IMR-90 (cell line): ENCODE results near the gene STOML1. TPM values are rescaled to one million over a fixed set of nuclear protein-coding genes. Genes with fewer than 3 reads are reported as not detected.

Source experiments
- ATAC-seq: fragments of 200-7000 bp; cut with Tn5 transposase; 2 replicates; pipeline ENCODE4 v1.9.1; 2020; ENCODE audit warnings: low read depth, mild to moderate bottlenecking, moderate library complexity
- BruUV-seq: library from RNA; stranded (reverse); fragments of 400-500 nt; replicated peaks from 2 replicates; lab custom pipeline; 2021; lab: Mats Ljungman, UMichigan
- CTCF ChIA-PET: fragments of 300-600 bp; formaldehyde crosslinking; extraction: SDS; loops from one replicate; lab custom pipeline; 2021; ENCODE audit warnings: antibody characterized with exemption; lab: Yijun Ruan, JAX
- POLR2A ChIA-PET: fragments of 300-600 bp; sonication (Branson Sonifier 250); formaldehyde crosslinking; loops from one replicate; lab custom pipeline; 2022; ENCODE audit warnings: antibody characterized with exemption; ENCODE audit not compliant: unreplicated experiment; lab: Charles Lee
- DNase-seq: peaks from one replicate; pipeline ENCODE4 v3.0.0; 2013
- H2AFZ ChIP-seq: replicated peaks from 2 replicates; pipeline ENCODE3; 2013; ENCODE audit warnings: low read length, mild to moderate bottlenecking; ENCODE audit not compliant: poor library complexity
- H2AK5ac ChIP-seq: 2 replicates; pipeline ENCODE4 v1.6.1; 2013; ENCODE audit warnings: low read depth, low read length, inconsistent platforms
- H2AK9ac ChIP-seq: replicated peaks from 2 replicates; pipeline ENCODE3; 2013; ENCODE audit warnings: mild to moderate bottlenecking, low read depth, low read length, moderate library complexity; ENCODE audit not compliant: poor library complexity
- H2BK120ac ChIP-seq: 2 replicates; pipeline ENCODE4 v1.6.1; 2013; ENCODE audit warnings: low read depth, low read length, inconsistent platforms
- H2BK15ac ChIP-seq: 3 replicates; pipeline ENCODE4 v1.6.1; 2013; ENCODE audit warnings: low read depth, low read length, inconsistent platforms
- H2BK20ac ChIP-seq: 2 replicates; pipeline ENCODE4 v1.6.1; 2013; ENCODE audit warnings: low read depth, mild to moderate bottlenecking, inconsistent platforms, low read length, moderate library complexity
- H2BK5ac ChIP-seq: 2 replicates; pipeline ENCODE4 v1.6.1; 2013; ENCODE audit warnings: mild to moderate bottlenecking, low read depth, low read length, inconsistent platforms; ENCODE audit not compliant: poor library complexity, severe bottlenecking
- H3K14ac ChIP-seq: replicated peaks from 2 replicates; pipeline ENCODE4 v1.6.1; 2013; ENCODE audit warnings: low read depth, low read length, inconsistent platforms
- H3K18ac ChIP-seq: 2 replicates; pipeline ENCODE4 v1.6.1; 2013; ENCODE audit warnings: low read depth, low read length, control low read depth
- H3K23ac ChIP-seq: 2 replicates; pipeline ENCODE4 v1.6.1; 2013; ENCODE audit warnings: low read depth, low read length, inconsistent platforms
- H3K27ac ChIP-seq: 2 replicates; pipeline ENCODE4 v1.5.1; 2013; ENCODE audit warnings: mild to moderate bottlenecking, control low read depth, low read length; ENCODE audit not compliant: insufficient read depth
- H3K27me3 ChIP-seq: 2 replicates; pipeline ENCODE4 v1.6.1; 2013; ENCODE audit warnings: low read length; ENCODE audit not compliant: control insufficient read depth, insufficient read depth
- H3K36me3 ChIP-seq: 2 replicates; pipeline ENCODE4 v1.6.1; 2013; ENCODE audit warnings: low read length, mixed read lengths; ENCODE audit not compliant: control insufficient read depth, insufficient read depth
- H3K4ac ChIP-seq: 2 replicates; pipeline ENCODE4 v1.6.1; 2013; ENCODE audit warnings: low read depth, low read length, inconsistent platforms
- H3K4me1 ChIP-seq: 2 replicates; pipeline ENCODE4 v1.6.1; 2013; ENCODE audit warnings: low read length, mixed read lengths; ENCODE audit not compliant: control insufficient read depth, insufficient read depth
- H3K4me2 ChIP-seq: 2 replicates; pipeline ENCODE4 v1.6.1; 2013; ENCODE audit warnings: low read depth, mild to moderate bottlenecking, control low read depth, low read length, moderate library complexity
- H3K4me3 ChIP-seq: 2 replicates; pipeline ENCODE4 v1.5.1; 2013; ENCODE audit warnings: low read depth, mild to moderate bottlenecking, control low read depth, low read length, moderate library complexity; ENCODE audit not compliant: insufficient read depth
- H3K56ac ChIP-seq: 2 replicates; pipeline ENCODE4 v1.6.1; 2013; ENCODE audit warnings: low read length, inconsistent platforms; ENCODE audit not compliant: insufficient read depth; ENCODE audit errors: extremely low read depth
- H3K79me1 ChIP-seq, 2 experiments: 2 replicates each; pipeline ENCODE4 v1.6.1; 2013; ENCODE audit warnings: low read length in 2 of 2, inconsistent platforms in 1 of 2, low read depth in 1 of 2
- H3K9ac ChIP-seq: 2 replicates; pipeline ENCODE4 v1.6.1; 2013; ENCODE audit warnings: low read depth, low read length, control low read depth
- H3K9me1 ChIP-seq: 2 replicates; pipeline ENCODE4 v1.6.1; 2013; ENCODE audit warnings: low read length, inconsistent platforms; ENCODE audit not compliant: insufficient read depth
- H3K9me3 ChIP-seq: 2 replicates; pipeline ENCODE4 v1.6.1; 2013; ENCODE audit warnings: low read length; ENCODE audit not compliant: control insufficient read depth, insufficient read depth
- H4K20me1 ChIP-seq: 2 replicates; pipeline ENCODE4 v1.6.1; 2013; ENCODE audit warnings: low read length, inconsistent platforms; ENCODE audit not compliant: insufficient read depth
- H4K5ac ChIP-seq: 2 replicates; pipeline ENCODE4 v1.6.1; 2013; ENCODE audit warnings: mild to moderate bottlenecking, low read depth, low read length, control low read depth
- H4K8ac ChIP-seq, 2 experiments: 2 replicates each; pipeline ENCODE4 v1.6.1; 2013; ENCODE audit warnings: low read depth in 2 of 2, low read length in 2 of 2, control low read depth in 1 of 2, inconsistent platforms in 1 of 2
- H4K91ac ChIP-seq: 2 replicates; pipeline ENCODE4 v1.6.1; 2013; ENCODE audit warnings: low read depth, low read length, inconsistent platforms; ENCODE audit not compliant: insufficient read depth
- BHLHE40 ChIP-seq: fragments of 150-350 bp; IDR thresholded peaks from 2 replicates; pipeline ENCODE4 v1.6.1; 2016; ENCODE audit warnings: mild to moderate bottlenecking, low read depth, low read length
- CHD1 ChIP-seq: IDR thresholded peaks from 2 replicates; pipeline ENCODE4 v1.6.1; 2012; ENCODE audit warnings: low read depth, low read length, improper control_type of control experiment
- ELK1 ChIP-seq: fragments of 150-350 bp; IDR thresholded peaks from 2 replicates; pipeline ENCODE4 v1.6.1; 2016; ENCODE audit warnings: low read depth, mild to moderate bottlenecking, low read length, moderate library complexity, borderline replicate concordance
- MAFK ChIP-seq: IDR thresholded peaks from 2 replicates; pipeline ENCODE4 v1.6.1; 2012; ENCODE audit warnings: low read depth, low read length, improper control_type of control experiment
- MXI1 ChIP-seq: IDR thresholded peaks from 2 replicates; pipeline ENCODE4 v1.6.1; 2012; ENCODE audit warnings: low read depth, mild to moderate bottlenecking, low read length, moderate library complexity, borderline replicate concordance
- POLR2A ChIP-seq: IDR thresholded peaks from 2 replicates; pipeline ENCODE4 v1.6.1; 2012; ENCODE audit warnings: mild to moderate bottlenecking, low read depth, low read length
- RAD21 ChIP-seq: IDR thresholded peaks from 2 replicates; pipeline ENCODE4 v1.6.1; 2012; ENCODE audit warnings: low read length, improper control_type of control experiment
- RFX5 ChIP-seq: IDR thresholded peaks from 2 replicates; pipeline ENCODE4 v1.8.0; 2012; ENCODE audit warnings: low read depth, mild to moderate bottlenecking, low read length, moderate library complexity
- SMC3 ChIP-seq: fragments of 150-350 bp; IDR thresholded peaks from 2 replicates; pipeline ENCODE4 v1.6.1; 2016; ENCODE audit warnings: low read depth, mild to moderate bottlenecking, antibody characterized with exemption, low read length, moderate library complexity
- WGBS, 2 experiments: methylation state at CpG; one replicate each; pipeline versions ENCODE4 v1.1.5 to v1.1.7; 2013; ENCODE audit warnings: missing lambda C conversion rate in 2 of 2; ENCODE audit not compliant: insufficient read length in 1 of 2; ENCODE audit errors: extremely low coverage in 2 of 2; 5-methylcytosine and 5-hydroxymethylcytosine counted together
- dilution Hi-C: fragments of 300-500 bp; cut with HindIII; formaldehyde crosslinking; loops from one replicate; pipeline ENCODE4 v1.14.3; 2018; ENCODE audit warnings: low sequenced_read_pairs; ENCODE audit not compliant: unreplicated experiment
- in situ Hi-C: fragments of 300-500 bp; cut with MboI; formaldehyde crosslinking; loops from 3 replicates; pipeline ENCODE4 v1.14.3; 2019; ENCODE audit warnings: low sequenced_read_pairs, inconsistent platforms, mixed read lengths
- intact Hi-C: fragments of 100-400 bp; cut with micrococcal nuclease; formaldehyde crosslinking; loops from 2 replicates; pipeline ENCODE4 v1.10.0; 2022
- polyA plus RNA-seq, 3 experiments: library from polyadenylated mRNA; depleted of rRNA; stranded (reverse); fragments of >200 nt; gene quantifications; 2 replicates each; pipeline ENCODE4 v1.2.3, GENCODE V29; 2012; ENCODE audit warnings: low replicate concordance in 1 of 3
- total RNA-seq: library from RNA; depleted of rRNA; stranded (reverse); fragments of >200 nt; gene quantifications from 2 replicates; pipeline ENCODE4 v1.2.3, GENCODE V29; 2012
- TF ChIP-seq, protein P1 (sequence below): conservative IDR thresholded peaks from 2 replicates; pipeline ENCODE4 v1.5.1; 2012; ENCODE audit warnings: mild to moderate bottlenecking, low read depth, low read length, improper control_type of control experiment

The STOML1 gene
- total and polyA plus RNA-seq, 2 of the 4 experiments (the other 2 are of a cell fraction): 11.8 to 21.2 TPM

GRCh38 chr15:74039656-74040010 is 47.5 kb upstream of the STOML1 start:
- H3K4me2 ChIP-seq: no peak overlapping the region
- H2BK120ac ChIP-seq: peak overlapping the region; percentile 85
- peaks cover 30% of the 10 kb centered on the region for H3K4me1 ChIP-seq
- intact Hi-C loops (no loop called here), dilution Hi-C loops (no loop called here), in situ Hi-C loops (loop anchor here (5.0 kb wide), 1 partner anchor 47 kb away; the partner anchor contains the start of genes PML and STOML1)
- H2AK9ac ChIP-seq: no peak overlapping the region
- H3K9ac ChIP-seq: no peak overlapping the region
- ATAC-seq: no peak
- no peak overlapping the region for H3K4me3 ChIP-seq
- no peaks in the 10 kb centered on the region for H3K27me3 ChIP-seq
- BruUV-seq: no TSS peak
- H3K9me3 ChIP-seq: no peaks in the 10 kb centered on the region
- no peak for TF ChIP-seq POLR2A
- TF ChIP-seq RFX5: no peak
- TF ChIP-seq, protein P1, sequence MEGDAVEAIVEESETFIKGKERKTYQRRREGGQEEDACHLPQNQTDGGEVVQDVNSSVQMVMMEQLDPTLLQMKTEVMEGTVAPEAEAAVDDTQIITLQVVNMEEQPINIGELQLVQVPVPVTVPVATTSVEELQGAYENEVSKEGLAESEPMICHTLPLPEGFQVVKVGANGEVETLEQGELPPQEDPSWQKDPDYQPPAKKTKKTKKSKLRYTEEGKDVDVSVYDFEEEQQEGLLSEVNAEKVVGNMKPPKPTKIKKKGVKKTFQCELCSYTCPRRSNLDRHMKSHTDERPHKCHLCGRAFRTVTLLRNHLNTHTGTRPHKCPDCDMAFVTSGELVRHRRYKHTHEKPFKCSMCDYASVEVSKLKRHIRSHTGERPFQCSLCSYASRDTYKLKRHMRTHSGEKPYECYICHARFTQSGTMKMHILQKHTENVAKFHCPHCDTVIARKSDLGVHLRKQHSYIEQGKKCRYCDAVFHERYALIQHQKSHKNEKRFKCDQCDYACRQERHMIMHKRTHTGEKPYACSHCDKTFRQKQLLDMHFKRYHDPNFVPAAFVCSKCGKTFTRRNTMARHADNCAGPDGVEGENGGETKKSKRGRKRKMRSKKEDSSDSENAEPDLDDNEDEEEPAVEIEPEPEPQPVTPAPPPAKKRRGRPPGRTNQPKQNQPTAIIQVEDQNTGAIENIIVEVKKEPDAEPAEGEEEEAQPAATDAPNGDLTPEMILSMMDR: no peak
- TF ChIP-seq SMC3: no peak
- TF ChIP-seq RAD21: no peak
- TF ChIP-seq BHLHE40: no peak
- no peak for TF ChIP-seq CHD1
- no peak for TF ChIP-seq ELK1
- TF ChIP-seq MXI1: no peak
- no peak for TF ChIP-seq MAFK
- H3K9me1 ChIP-seq: peaks cover 28% of the 10 kb centered on the region
- ChIA-PET POLR2A (no interaction called here), CTCF (interaction anchor here (0.6 to 0.8 kb wide), 4 partner anchors 10 to 67 kb away, joined by 3 to 5 read pairs (median 3); no protein-coding TSS in a partner anchor)
- H2BK20ac ChIP-seq: peak overlapping the region; percentile 52; the same call in 1 of the 2 replicates
- no peak for DNase-seq
- H3K18ac ChIP-seq: peak overlapping the region; percentile 83
- peak overlapping the region; percentile 70 to 78 for H4K8ac ChIP-seq
- peak overlapping the region; percentile 66 for H3K14ac ChIP-seq
- H4K5ac ChIP-seq: peak overlapping the region; percentile 62
- H2AK5ac ChIP-seq: peak overlapping the region; percentile 91
- H3K56ac ChIP-seq: peak overlapping the region; percentile 1
- no peaks in the 10 kb centered on the region for H4K20me1 ChIP-seq
- H4K91ac ChIP-seq: peak overlapping the region; percentile 88
- 60% methylated on average over 1 of the region's 5 CpGs; no CpG with 5 or more reads in 1 of the 2 experiments for WGBS, 2 experiments
- H2BK15ac ChIP-seq: peak overlapping the region; percentile 76; the same call in 2 of the 3 replicates
- H3K4ac ChIP-seq: peak overlapping the region; percentile 88
- peak overlapping the region; percentile 70; the same call in 1 of the 2 replicates for H3K23ac ChIP-seq
- H3K27ac ChIP-seq: peak overlapping the region; percentile 79
- peaks cover 0 to 16% of the 10 kb centered on the region in 2 experiments; a peak in 2 of 4 replicates for H3K79me1 ChIP-seq
- peak overlapping the region; percentile 85 for H2BK5ac ChIP-seq
- H2AFZ ChIP-seq: no peak overlapping the region
- H3K36me3 ChIP-seq: peaks cover 19% of the 10 kb centered on the region
